ENCODE results near the gene ACLY.
A peak's percentile ranks its signal among the peaks of the same experiment; 100 is the strongest.

ACLY gene

GRCh38 chr17:41824086-41824485 is 94.7 kb downstream of the ACLY start:
- Mint-ChIP-seq H3K36me3 (ENCODE audit: low read depth) (peaks cover 3% of the 10 kb centered on the region), H3K4me3 (no peak overlapping the region)

GRCh38 chr17:41823580-41823979 is 95.2 kb downstream of the ACLY start:
- Mint-ChIP-seq H3K36me3 (ENCODE audit: low read depth) (peaks cover 3% of the 10 kb centered on the region), H3K4me1 (ENCODE audit: low read depth) (no peaks in the 10 kb centered on the region), H3K27me3 (ENCODE audit: low read depth) (no peaks in the 10 kb centered on the region), H3K4me3 (no peak overlapping the region), H3K9me3 (no peaks in the 10 kb centered on the region), H3K27ac (no peak overlapping the region)

More at GRCh38 chr17:41824086-41824485, 94.7 kb downstream of the ACLY start:
- H3K4me1 Mint-ChIP-seq (ENCODE audit: low read depth) = no peaks in the 10 kb centered on the region
- H3K9me3 Mint-ChIP-seq = no peaks in the 10 kb centered on the region
- H3K27me3 Mint-ChIP-seq (ENCODE audit: low read depth) = no peaks in the 10 kb centered on the region
- H3K27ac Mint-ChIP-seq = no peak overlapping the region

GRCh38 chr17:41823141-41823524 is 95.6 kb downstream of the ACLY start:
- Mint-ChIP-seq H3K4me3 (no peak overlapping the region), H3K9me3 (no peaks in the 10 kb centered on the region), H3K4me1 (ENCODE audit: low read depth) (no peaks in the 10 kb centered on the region), H3K27me3 (ENCODE audit: low read depth) (no peaks in the 10 kb centered on the region), H3K27ac (no peak overlapping the region), H3K36me3 (ENCODE audit: low read depth) (peaks cover 3% of the 10 kb centered on the region)

GRCh38 chr17:41822216-41823140 is 96.3 kb downstream of the ACLY start:
- Mint-ChIP-seq H3K27me3 (ENCODE audit: low read depth) (no peaks in the 10 kb centered on the region), H3K4me3 (no peak overlapping the region), H3K9me3 (no peaks in the 10 kb centered on the region), H3K36me3 (ENCODE audit: low read depth) (no peaks in the 10 kb centered on the region), H3K4me1 (ENCODE audit: low read depth) (no peaks in the 10 kb centered on the region), H3K27ac (no peak overlapping the region)

- Mint-ChIP-seq H3K36me3 (ENCODE audit: low read depth) (no peaks in the 10 kb centered on the region), H3K4me3 (no peak overlapping the region), H3K27ac (no peak overlapping the region), H3K27me3 (ENCODE audit: low read depth) (no peaks in the 10 kb centered on the region), H3K9me3 (no peaks in the 10 kb centered on the region), H3K4me1 (ENCODE audit: low read depth) (no peaks in the 10 kb centered on the region)
These were observed 97.0 kb downstream of the ACLY start for GRCh38 chr17:41821776-41822175.

GRCh38 chr17:41818024-41818423 is 100.7 kb downstream of the ACLY start:
- Mint-ChIP-seq H3K27ac (no peak overlapping the region), H3K36me3 (ENCODE audit: low read depth) (no peaks in the 10 kb centered on the region), H3K4me3 (peak overlapping the region; percentile 28), H3K27me3 (ENCODE audit: low read depth) (peaks cover 5% of the 10 kb centered on the region), H3K4me1 (ENCODE audit: low read depth) (no peaks in the 10 kb centered on the region), H3K9me3 (no peaks in the 10 kb centered on the region)
